DND-41 (cell line): ENCODE measurements around the gene ABLIM1.

Experiments used
- ATAC-seq: fragments of 200-7000 bp; cut with Tn5 transposase; 3 replicates; pipeline ENCODE4 v1.9.1; 2021; ENCODE audit warnings: low read depth; ENCODE audit not compliant: insufficient read depth
- DNase-seq: peaks from one replicate; pipeline ENCODE4 v3.0.0-alpha.2; 2020
- H2AFZ ChIP-seq: 2 replicates; pipeline ENCODE4 v1.6.0; 2012; ENCODE audit warnings: low read depth, low read length
- H3K27ac ChIP-seq: 2 replicates; pipeline ENCODE4 v1.5.1; 2012; ENCODE audit warnings: low read length, inconsistent platforms
- H3K27me3 ChIP-seq: fragments of 200-600 bp; sonication (generic); 2 replicates; pipeline ENCODE4 v1.6.0; 2012; ENCODE audit warnings: low read length, mild to moderate bottlenecking, inconsistent platforms; ENCODE audit not compliant: insufficient read depth, poor library complexity
- H3K36me3 ChIP-seq: 2 replicates; pipeline ENCODE4 v1.5.1; 2012; ENCODE audit warnings: low read length, inconsistent platforms; ENCODE audit not compliant: insufficient read depth
- H3K4me1 ChIP-seq: 2 replicates; pipeline ENCODE4 v1.5.1; 2012; ENCODE audit warnings: mild to moderate bottlenecking, low read length; ENCODE audit not compliant: insufficient read depth
- H3K4me2 ChIP-seq: 2 replicates; pipeline ENCODE4 v1.6.0; 2012; ENCODE audit warnings: mild to moderate bottlenecking, moderate library complexity, low read length, inconsistent platforms; ENCODE audit not compliant: insufficient read depth
- H3K4me3 ChIP-seq, 2 experiments: fragments of 200-600 bp in 1 of 2; shearing (Covaris generic) in 1 of 2; 2 replicates each; pipeline ENCODE4 v1.5.1; 2012 to 2016; ENCODE audit warnings: inconsistent platforms in 2 of 2, low read length in 2 of 2, mild to moderate bottlenecking in 2 of 2, low read depth in 1 of 2, moderate library complexity in 1 of 2
- H3K79me2 ChIP-seq: 2 replicates; pipeline ENCODE4 v1.6.0; 2012; ENCODE audit warnings: low read length, inconsistent platforms; ENCODE audit not compliant: insufficient read depth
- H3K9ac ChIP-seq: 2 replicates; pipeline ENCODE4 v1.6.0; 2012; ENCODE audit warnings: low read depth, mild to moderate bottlenecking, inconsistent platforms, low read length, moderate library complexity
- H3K9me3 ChIP-seq: 2 replicates; pipeline ENCODE4 v1.5.1; 2012; ENCODE audit warnings: low read length, moderate library complexity, mild to moderate bottlenecking, inconsistent platforms; ENCODE audit not compliant: insufficient read depth, severe bottlenecking
- H4K20me1 ChIP-seq: 2 replicates; pipeline ENCODE4 v1.6.0; 2012; ENCODE audit warnings: low read length; ENCODE audit not compliant: insufficient read depth
- EZH2 ChIP-seq: IDR thresholded peaks from 3 replicates; pipeline ENCODE4 v1.6.1; 2012; ENCODE audit warnings: borderline replicate concordance, low read depth, mild to moderate bottlenecking, moderate library complexity, low read length, inconsistent platforms; ENCODE audit not compliant: severe bottlenecking
- TF ChIP-seq, protein P1 (sequence below): IDR thresholded peaks from 2 replicates; pipeline ENCODE4 v1.5.1; 2012; ENCODE audit warnings: borderline replicate concordance, low read length, moderate library complexity, mild to moderate bottlenecking; ENCODE audit not compliant: poor library complexity, severe bottlenecking; ENCODE audit errors: extremely low read depth

ABLIM1 gene

DNA sequence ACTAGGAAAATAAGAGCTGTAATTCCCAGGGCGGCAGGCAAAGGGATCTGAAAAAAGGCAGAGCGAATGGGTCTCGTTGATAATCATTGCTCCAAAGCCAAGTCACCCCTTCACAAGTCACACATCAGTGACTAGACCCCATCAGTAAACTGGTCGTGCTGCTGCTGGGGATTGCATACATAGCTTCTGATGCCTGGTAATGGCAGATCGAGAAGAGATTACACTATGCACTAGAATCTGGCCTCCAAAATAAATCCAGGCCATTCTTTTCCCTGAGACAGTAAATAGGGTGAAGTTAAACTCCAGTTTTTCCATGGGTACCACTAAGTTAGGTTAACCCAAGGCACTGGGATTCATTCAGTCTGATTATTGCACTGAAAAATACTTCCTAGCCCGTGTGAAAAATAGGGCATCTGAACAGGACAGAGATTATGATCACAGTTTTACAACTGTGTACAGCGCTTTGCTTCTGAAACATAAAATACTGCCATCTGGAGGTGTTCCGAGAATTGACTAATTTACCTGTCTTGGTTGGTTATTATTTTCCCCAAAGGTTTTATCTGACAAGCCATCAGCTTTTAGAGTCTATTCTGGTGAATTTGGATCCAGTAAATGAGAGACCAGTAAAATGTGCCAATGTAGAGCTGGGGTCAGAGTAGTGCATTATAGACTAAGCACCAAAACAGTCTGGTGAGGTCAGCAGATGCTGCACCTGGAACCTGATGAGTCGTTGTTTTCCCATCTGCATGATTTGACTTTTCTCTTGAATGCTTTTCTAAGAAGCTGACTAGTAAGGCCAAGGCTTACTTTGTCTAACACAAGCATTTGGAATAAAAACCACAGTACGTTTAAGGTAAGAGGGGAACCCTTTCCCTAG, 170.9 kb downstream of the ABLIM1 start:
- Histone ChIP-seq H3K27me3 (peaks cover 4% of the 10 kb centered on the region), H3K79me2 (no peaks in the 10 kb centered on the region), H3K4me3 (no peak overlapping the region), H3K9me3 (no peaks in the 10 kb centered on the region), H3K4me1 (no peaks in the 10 kb centered on the region), H3K9ac (no peak overlapping the region), H3K4me2 (no peak overlapping the region), H4K20me1 (no peaks in the 10 kb centered on the region), H3K27ac (no peak overlapping the region), H2AFZ (no peak overlapping the region), H3K36me3 (no peaks in the 10 kb centered on the region)
- no peak; the same call in 2 of the 3 replicates for ATAC-seq
- TF ChIP-seq, protein P1, sequence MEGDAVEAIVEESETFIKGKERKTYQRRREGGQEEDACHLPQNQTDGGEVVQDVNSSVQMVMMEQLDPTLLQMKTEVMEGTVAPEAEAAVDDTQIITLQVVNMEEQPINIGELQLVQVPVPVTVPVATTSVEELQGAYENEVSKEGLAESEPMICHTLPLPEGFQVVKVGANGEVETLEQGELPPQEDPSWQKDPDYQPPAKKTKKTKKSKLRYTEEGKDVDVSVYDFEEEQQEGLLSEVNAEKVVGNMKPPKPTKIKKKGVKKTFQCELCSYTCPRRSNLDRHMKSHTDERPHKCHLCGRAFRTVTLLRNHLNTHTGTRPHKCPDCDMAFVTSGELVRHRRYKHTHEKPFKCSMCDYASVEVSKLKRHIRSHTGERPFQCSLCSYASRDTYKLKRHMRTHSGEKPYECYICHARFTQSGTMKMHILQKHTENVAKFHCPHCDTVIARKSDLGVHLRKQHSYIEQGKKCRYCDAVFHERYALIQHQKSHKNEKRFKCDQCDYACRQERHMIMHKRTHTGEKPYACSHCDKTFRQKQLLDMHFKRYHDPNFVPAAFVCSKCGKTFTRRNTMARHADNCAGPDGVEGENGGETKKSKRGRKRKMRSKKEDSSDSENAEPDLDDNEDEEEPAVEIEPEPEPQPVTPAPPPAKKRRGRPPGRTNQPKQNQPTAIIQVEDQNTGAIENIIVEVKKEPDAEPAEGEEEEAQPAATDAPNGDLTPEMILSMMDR = peak; percentile 39
- no peak for TF ChIP-seq EZH2
- no peak for DNase-seq

DNA sequence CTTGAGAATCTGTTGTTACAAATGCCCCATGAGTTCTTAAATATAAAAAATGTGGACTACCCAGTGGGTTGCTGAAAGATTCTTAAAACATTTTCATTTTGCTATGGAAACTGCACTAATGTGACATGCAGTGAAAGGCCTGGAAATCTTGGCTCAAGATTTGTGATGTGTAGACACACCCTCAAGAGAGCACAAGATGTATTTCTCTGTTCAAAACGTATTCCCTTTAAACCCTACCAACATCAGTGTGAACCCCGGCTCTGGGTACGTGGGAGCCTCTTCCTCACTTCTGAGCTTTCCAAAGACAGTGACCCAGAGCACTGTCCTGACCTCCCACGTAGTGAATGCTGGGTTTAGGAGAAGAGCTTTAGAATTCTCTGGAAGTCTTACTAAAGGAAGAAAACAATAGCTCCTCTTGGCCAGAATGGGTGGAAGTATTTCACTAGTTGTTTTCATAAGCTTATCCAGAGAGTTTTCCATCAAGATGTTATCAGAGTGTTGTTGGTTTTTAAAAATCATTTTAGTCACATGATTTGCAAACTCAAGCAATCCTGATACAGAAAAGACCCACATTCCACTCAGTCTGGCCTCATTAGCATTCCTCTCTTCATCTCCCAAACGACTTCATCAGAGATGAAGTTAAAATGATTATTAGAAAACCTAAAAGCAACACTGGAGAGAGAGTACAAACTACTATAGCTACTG, 172.2 kb downstream of the ABLIM1 start:
- H3K4me2 ChIP-seq = no peak overlapping the region
- H2AFZ ChIP-seq = no peak overlapping the region
- DNase-seq (no peak), ATAC-seq (no peak)
- no peak overlapping the region for H3K27ac ChIP-seq
- no peaks in the 10 kb centered on the region for H3K79me2 ChIP-seq
- H3K9ac ChIP-seq = no peak overlapping the region
- no peaks in the 10 kb centered on the region for H4K20me1 ChIP-seq
- H3K36me3 ChIP-seq = no peaks in the 10 kb centered on the region
- H3K4me1 ChIP-seq = no peaks in the 10 kb centered on the region
- H3K9me3 ChIP-seq = no peaks in the 10 kb centered on the region
- TF ChIP-seq EZH2 = no peak
- TF ChIP-seq, protein P1 = no peak
- peaks cover 9% of the 10 kb centered on the region for H3K27me3 ChIP-seq
- H3K4me3 ChIP-seq = no peak overlapping the region

DNA sequence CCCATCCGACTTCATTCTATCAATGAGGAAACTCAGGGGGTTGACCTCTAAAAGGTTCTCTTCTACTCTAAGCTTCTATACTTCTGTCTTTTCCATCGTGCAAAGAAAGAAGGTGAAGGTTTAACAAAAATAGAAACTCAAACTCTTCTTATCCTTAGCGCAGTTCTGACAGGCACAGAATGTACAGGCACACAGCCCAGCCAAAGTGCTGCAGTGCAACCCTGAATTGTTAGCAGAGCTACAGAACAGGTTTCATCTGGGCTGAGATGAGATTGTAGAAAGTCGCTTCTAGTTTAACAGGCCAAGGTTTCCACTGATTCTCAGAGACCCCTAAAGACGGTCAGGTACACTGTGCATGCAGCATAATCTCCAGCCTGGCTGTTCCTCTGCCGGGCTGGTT, 174.5 kb downstream of the ABLIM1 start:
- H3K36me3 ChIP-seq = no peaks in the 10 kb centered on the region
- peaks cover 17% of the 10 kb centered on the region for H3K27me3 ChIP-seq
- ATAC-seq (no peak), DNase-seq (no peak)
- H3K4me2 ChIP-seq = no peak overlapping the region
- TF ChIP-seq EZH2 = no peak
- TF ChIP-seq, protein P1 = no peak
- no peak overlapping the region for H3K9ac ChIP-seq
- H3K9me3 ChIP-seq = no peaks in the 10 kb centered on the region
- no peak overlapping the region for H3K4me3 ChIP-seq
- no peaks in the 10 kb centered on the region for H3K4me1 ChIP-seq
- H3K27ac ChIP-seq = no peak overlapping the region
- no peak overlapping the region for H2AFZ ChIP-seq
- H3K79me2 ChIP-seq = no peaks in the 10 kb centered on the region
- H4K20me1 ChIP-seq = no peaks in the 10 kb centered on the region
